HCT116 (cell line): Measurements from ENCODE around the gene USH1G.

Source experiments
- ATF3 ChIP-seq: IDR thresholded peaks from 2 replicates; pipeline ENCODE4 v1.6.1; 2012
- CEBPB ChIP-seq: IDR thresholded peaks from 2 replicates; pipeline ENCODE4 v1.6.1; 2012; ENCODE audit warnings: low read depth
- CTCF ChIP-seq, 3 experiments: fragments of 200-600 bp in 1 of 3; sonication (generic) in 1 of 3; IDR thresholded peaks in 2 of 3; conservative IDR thresholded peaks in 1 of 3; 2 replicates each; pipeline ENCODE4 v1.5.1; 2012 to 2017; ENCODE audit warnings: low read depth in 2 of 3, low read length in 2 of 3, antibody characterized with exemption in 1 of 3, borderline replicate concordance in 1 of 3, control low read depth in 1 of 3, mild to moderate bottlenecking in 1 of 3, mixed read lengths in 1 of 3, mixed run types in 1 of 3, moderate library complexity in 1 of 3; ENCODE audit not compliant: insufficient read depth in 1 of 3
- EGR1 ChIP-seq: IDR thresholded peaks from 2 replicates; pipeline ENCODE4 v1.6.1; 2012; ENCODE audit warnings: low read depth
- EZH2 ChIP-seq: fragments of 200-600 bp; sonication (generic); IDR thresholded peaks from 2 replicates; pipeline ENCODE4 v1.6.1; 2017; ENCODE audit warnings: antibody characterized with exemption, mixed run types
- JUND ChIP-seq: IDR thresholded peaks from 2 replicates; pipeline ENCODE4 v1.6.1; 2012
- POLR2A ChIP-seq: IDR thresholded peaks from 2 replicates; pipeline ENCODE4 v1.7.0; 2011; ENCODE audit warnings: borderline replicate concordance; ENCODE audit not compliant: insufficient read depth, insufficient read length; ENCODE audit errors: extremely low read depth
- POLR2AphosphoS5 ChIP-seq: IDR thresholded peaks from 2 replicates; pipeline ENCODE4 v1.6.1; 2011; ENCODE audit warnings: mild to moderate bottlenecking, low read depth, low read length, moderate library complexity
- SRF ChIP-seq: IDR thresholded peaks from 2 replicates; pipeline ENCODE4 v1.6.1; 2012; ENCODE audit warnings: low read depth
- YY1 ChIP-seq: IDR thresholded peaks from 2 replicates; pipeline ENCODE4 v1.6.1; 2011; ENCODE audit warnings: low read length, low read depth, moderate library complexity, mild to moderate bottlenecking; ENCODE audit not compliant: insufficient replicate concordance; ENCODE audit errors: extremely low read depth
- TF ChIP-seq, protein P1 (sequence below): IDR thresholded peaks from 2 replicates; pipeline ENCODE4 v1.6.1; 2012

DNA sequence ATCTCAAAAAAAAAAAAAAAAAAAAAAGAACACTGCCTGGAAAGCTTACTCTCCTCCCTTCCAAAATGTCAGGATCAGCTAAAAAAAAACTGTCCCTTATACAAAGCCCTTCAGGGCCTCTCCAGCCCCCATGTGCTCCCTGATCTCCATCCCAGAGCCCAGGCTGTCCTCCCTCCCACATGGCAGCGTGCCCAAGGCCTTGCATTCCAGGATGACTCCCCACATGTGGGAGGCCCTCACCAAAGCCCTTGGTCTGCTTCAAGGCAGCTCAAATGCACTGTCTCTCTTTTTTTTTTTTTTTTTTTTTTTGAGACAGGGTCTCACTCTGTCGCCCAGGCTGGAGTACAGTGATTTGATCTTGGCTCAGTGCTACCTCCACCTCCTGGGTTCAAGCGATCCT lies 52.5 kb downstream of the USH1G start:
- no peak for TF ChIP-seq POLR2AphosphoS5
- no peak for TF ChIP-seq CTCF (IDR thresholded peaks at IDR 0.05 in 2 of 3, conservative IDR thresholded peaks at IDR 0.05 in 1 of 3; ENCODE audit: borderline replicate concordance in 1 of 3, insufficient read depth in 1 of 3, low read depth in 2 of 3, low read length in 2 of 3)
- TF ChIP-seq ATF3 = no peak
- TF ChIP-seq EGR1 = no peak
- TF ChIP-seq POLR2A = no peak
- TF ChIP-seq, protein P1, sequence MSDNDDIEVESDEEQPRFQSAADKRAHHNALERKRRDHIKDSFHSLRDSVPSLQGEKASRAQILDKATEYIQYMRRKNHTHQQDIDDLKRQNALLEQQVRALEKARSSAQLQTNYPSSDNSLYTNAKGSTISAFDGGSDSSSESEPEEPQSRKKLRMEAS = no peak
- TF ChIP-seq JUND = no peak
- TF ChIP-seq CEBPB = no peak
- TF ChIP-seq EZH2 = no peak
- TF ChIP-seq SRF = no peak
- no peak for TF ChIP-seq YY1
